NCI-H1092 treated with DMSO at 0.1 percent for 48 hours (cell line): ENCODE data around the gene ZNF611.
"Not testable (repeated sequence)": the region's sequence is repeated elsewhere in the genome, so short reads cannot be mapped to it uniquely, and the experiment has no call there.

Experiments used
- DNase-seq: peaks from one replicate; lab custom pipeline; 2025; lab: John Stamatoyannopoulos, UW

The ZNF611 gene

DNA sequence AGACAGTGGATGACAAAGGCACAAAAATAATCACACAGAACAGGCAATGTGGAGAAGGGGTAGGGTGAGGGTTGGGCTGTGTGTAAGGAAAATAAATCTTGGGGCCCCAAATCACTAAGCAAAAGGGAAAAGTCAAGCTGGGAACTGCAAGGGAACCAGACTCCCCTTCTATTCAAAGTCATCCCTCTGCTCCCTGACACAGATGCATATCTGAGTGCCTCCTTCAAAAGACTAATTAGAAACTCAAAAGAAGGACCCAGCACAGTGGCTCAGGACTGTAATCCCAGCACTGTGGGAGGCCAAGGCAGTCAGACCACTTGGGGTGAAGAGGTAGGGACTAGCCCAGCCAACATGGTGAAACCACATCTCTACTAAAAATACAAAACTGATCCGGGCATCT, 18.3 kb downstream of the ZNF611 start:
- no peak for DNase-seq

DNA sequence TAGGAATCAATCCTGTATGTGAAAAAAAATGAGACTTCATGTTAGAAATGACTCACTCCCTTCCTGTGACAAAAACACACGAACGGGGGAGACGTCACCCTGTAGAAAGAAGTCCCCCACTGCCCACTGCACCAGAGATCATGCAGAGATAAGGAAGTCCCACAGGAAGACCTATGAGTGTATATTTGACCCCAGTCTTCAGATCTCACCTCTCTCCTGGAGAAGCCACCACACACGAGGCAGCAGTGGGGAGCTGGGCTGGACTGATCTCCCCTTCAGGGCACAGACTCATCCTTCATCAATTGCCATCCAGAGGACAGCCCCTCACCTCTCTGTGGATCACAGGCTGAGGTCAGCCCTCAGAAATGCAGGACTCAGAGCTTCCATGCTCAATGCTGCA, 18.9 kb downstream of the ZNF611 start:
- DNase-seq: not testable (repeated sequence)

DNA sequence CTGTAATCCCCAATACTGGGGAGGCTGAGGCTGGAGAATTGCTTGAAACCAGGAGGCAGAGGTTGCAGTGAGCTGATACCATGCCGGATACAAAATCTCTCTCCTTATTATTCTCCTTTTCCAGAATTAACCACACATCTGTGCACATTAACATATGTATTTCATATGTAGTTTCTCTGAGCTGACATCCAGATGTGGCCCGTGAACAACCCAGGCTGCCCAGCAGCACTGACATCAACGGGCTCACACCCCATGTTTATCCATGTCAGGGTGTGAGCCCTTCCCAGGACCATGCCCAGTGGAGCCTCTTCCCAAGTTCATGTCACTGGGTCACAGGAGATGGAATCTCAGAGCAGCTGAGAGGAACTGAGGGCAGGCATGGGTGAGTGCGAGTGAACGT, 19.5 kb downstream of the ZNF611 start:
- not testable (repeated sequence) for DNase-seq

DNA sequence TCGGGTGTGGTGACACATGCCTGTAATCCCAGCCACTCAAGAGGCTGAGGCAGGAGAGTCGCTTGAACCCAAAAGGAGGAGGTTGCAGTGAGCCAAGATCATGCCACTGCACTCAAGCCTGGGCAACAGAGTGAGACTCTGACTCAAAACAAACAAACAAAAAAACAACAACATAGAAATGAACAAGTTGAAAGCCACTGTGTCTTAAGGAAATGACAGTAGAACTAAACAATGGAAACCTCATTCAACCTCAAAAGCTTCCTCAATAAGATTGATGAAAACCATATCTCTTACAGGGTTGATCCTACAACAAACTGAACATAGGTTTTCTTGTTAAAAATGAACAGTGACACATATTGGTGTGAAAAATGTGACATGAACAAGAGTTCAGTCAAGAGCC, 21.8 kb downstream of the ZNF611 start:
- DNase-seq: not testable (repeated sequence)

GRCh38 chr19:52711661-52712060, 23.2 kb downstream of the ZNF611 start:
- DNase-seq: not testable (repeated sequence)

DNA sequence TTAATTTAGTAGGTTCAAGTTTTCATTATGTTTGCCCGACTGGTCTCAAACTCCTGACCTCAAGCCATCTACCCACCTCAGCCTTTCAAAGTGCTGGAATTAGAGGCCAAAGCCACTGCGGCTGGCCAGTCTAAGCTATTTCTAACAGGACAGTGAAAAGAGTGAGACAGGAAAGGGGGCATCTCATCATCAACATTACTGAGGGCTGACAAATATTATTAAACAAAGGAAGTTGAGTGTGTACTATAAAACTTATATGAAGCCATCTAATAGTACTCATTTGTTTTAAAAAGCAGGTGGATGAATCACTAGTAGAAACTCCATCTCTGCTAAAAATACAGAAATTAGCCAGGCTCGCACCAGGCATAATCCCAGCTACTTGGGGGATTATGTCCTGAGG, 24.3 kb downstream of the ZNF611 start:
- DNase-seq: no peak

GRCh38 chr19:52705615-52706014, 29.2 kb downstream of the ZNF611 start:
- DNase-seq: not testable (repeated sequence)

DNA sequence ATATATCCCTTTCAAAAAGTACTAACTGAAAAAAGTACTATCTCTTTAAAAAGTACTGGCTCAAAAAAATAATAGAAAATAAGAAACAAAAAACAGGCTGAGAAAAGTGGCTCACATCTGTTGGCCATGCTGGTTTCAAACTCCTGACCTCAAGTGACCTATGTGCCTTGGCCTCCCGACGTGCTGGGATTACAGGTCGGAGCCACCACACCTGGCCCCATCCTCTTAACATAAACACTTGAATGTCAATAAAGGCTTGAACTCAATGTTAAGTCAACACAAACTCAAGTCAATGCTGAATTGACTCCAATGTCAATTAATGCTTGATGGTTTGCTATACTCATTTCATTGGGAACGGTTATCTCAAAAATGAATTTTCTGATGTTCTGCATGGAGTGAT, 30.9 kb downstream of the ZNF611 start:
- DNase-seq: no peak

DNA sequence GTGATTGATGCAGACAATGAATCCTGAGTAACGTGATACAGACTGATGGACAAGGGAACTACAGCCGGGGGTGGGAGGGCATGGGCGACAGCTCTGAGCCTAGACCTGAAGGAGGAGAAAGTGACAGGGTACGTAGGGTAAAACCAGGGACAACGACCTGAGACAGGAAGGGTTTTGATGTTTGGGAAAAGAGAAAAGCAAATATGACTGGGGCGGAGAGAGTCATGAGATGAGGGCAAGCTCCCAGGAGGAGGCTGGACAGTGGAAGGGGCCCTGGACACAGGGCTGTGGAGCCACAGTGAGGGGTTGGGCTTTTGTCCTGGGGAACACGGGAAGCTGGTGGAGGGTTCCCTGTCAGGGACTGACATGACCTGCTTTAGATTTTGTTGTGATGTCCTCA, 34.2 kb downstream of the ZNF611 start:
- no peak for DNase-seq

DNA sequence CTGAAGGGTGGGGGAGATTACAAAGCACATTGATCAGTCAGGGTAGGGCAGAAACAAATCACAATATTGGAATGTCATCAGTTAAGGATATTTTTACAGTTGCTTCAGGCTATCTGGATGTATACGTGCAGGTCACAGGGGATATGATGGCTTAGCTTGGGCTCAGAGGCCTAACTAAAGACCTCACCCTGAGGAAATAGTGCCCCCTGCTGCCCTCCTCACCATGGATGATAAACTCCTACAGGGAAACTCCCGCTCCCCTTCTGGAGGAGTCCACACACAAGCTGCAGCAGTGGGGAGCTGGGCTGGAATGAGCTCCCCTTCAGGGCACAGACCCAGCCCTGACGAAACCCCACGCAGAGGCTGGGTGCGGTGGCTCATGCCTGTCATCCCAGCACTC, 35.3 kb downstream of the ZNF611 start:
- DNase-seq: not testable (repeated sequence)

DNA sequence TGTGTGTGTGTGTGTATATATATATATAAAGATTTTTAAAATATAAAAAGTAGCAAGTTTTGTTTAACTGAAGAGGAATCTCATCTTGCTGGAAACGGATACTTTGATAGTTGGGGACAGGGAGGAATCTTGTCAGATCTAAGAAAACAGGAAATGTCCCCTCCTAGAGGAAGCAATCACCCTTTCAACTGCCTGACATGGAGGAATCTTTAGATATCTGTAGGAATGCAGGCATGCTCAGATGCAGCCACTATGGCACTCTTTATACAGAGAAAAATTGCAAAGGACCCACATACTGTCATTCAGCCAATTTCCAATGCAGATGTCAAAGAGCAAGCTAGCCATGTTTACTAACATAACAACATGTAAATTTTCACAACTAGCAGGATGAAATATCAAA, 38.8 kb downstream of the ZNF611 start:
- DNase-seq: no peak

DNA sequence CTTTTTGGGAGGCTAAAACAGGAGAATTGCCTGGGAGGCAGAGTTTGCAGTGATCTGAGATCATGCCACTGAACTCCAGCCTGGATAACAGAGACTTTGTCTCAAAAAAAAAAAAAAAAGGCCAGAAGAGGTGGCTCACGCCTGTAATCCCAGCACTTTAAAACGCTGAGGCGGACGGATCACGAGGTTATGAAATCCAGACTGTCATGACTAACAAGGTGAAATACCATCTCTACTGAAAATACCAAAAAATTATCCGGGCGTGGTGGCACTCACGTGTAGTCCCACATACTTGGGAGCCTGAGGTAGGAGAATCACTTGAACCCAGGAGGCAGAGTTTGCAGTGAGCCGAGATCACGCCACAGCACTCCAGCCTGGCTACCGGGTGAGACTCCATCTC, 39.9 kb downstream of the ZNF611 start:
- no peak for DNase-seq

- not testable (repeated sequence) for DNase-seq
These were observed 40.6 kb downstream of the ZNF611 start for GRCh38 chr19:52694281-52694680.

DNA sequence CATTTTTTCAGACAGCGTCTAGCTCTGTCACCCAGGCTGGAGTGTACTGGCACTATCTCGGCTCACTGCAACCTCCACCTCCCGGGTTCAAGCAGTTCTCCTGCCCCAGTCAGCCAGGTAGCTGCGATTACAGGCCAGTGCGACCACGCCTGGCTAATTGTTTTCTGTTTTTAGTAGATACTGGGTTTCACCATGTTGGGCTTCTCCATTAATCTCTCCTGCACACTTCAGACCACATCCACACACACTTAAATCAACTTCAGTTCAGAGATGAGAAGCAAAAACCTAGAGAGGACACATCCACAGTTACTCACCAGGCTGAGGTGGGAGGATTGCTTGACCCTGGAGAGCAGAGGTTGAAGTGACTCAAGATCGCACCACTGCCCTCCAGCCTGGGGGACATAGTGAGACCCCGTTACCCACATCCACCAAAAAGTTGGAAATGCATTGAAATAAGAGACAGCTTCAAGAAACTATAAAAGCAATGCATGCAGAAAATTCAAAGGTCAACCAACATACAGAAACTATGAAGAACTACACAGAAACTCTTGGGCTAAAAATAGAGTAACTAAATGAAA, 42.3 kb downstream of the ZNF611 start:
- no peak for DNase-seq

DNA sequence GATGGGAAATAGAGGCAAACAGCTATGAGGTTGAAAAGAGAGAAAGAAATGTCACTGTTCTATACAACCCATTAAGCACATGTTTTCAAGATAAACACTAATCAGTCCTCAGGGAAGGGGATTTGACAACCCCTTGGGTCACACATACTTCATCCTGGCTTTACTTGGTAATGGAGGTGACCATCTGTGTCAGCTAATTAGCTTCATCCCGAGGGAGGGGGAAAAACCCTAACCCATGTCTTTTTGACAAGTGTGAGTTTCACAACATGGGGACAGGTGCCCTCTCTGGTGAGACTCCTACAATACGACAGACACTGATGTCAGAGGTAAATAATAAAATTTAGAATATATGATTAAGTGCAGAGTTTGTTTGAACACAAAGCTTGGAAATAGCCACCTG, 43.1 kb downstream of the ZNF611 start:
- no peak for DNase-seq

DNA sequence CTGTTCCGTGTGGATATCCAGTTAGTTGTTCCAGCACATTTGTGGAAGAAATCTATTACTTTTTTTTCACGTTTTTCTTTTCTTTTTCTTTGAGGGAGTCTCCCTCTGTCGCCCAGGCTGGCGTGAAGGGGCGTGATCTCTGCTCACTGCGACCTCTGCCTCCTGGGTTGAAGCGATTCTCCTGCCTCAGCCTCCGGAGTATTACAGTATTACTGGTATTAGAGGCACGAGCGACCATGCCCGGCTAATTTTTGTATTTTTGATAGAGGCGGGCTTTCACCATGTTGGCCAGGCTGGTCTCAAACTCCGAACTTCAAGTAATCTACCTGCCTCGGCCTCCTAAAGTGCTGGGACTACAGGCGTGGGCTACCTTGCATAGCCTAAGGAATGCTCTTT, 43.6 kb downstream of the ZNF611 start:
- DNase-seq: no peak

- peak; percentile 74 for DNase-seq
These were observed 44.3 kb downstream of the ZNF611 start for GRCh38 chr19:52690369-52691214.

DNA sequence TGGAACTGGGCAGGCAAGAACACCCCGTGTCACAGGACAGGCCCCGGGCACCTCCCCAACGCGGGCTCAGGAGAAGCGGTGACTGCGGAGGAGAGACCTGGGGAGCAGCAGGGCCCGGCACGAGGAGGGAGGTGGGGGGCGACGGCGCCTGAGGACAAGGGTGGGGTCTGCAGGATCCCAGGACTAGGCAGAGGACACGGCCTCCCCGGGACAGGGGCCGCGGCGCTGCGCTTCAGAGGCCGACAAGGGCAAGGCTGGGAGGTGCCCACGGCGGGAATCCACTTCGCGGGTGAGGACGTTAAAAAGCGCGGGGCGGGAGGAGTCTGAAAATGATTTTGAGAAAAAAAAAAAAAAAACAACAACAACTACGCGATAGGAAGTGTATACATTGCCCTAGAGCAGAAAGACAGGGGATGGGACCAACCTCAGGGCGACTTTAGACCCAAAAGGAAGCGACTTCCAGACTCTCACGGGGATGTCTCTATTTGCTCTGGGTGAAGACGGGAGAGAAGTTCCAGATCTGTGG, 44.9 kb downstream of the ZNF611 start:
- DNase-seq: no peak

DNA sequence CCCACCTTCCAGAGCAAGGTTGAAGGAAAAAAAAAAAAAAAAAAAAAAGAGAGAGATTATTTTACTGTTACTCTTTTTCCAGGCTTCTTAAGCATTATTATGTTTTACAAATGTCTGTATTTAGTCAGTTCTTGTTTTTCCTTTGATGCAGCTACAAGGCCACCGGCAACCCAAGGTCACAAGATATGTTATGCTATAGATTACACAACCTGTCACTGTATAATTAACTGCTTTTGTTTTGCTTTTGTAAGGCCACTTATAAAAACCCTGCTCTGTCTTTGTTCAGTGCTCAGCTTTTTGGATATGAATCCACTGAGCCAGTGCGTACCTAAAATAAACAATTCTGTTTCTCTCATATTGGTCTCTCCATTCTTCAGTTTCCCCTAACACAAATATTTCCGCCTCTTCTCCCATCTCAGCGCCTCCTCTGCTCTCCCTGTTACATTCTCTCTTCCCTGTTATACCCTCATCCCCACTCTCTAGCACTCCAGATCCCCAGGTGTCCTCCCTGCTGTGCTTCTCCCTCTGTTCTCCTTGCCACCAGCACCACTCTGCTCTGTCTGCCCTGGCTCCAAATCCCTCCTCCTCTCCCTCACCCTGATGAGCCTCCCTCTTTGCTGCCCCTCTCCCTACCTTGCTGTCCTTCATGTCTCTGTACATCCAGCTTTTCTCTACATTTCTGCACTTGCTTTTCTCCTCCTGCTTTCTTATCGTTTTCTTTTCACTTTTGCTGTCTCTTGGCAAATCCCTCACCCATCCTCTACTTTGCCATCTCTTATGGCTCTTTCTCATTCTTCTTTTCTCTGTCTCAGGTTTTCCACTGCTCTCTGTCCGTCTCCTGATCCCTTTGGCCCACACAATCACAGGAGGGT, 45.7 kb downstream of the ZNF611 start:
- not testable (repeated sequence) for DNase-seq

DNA sequence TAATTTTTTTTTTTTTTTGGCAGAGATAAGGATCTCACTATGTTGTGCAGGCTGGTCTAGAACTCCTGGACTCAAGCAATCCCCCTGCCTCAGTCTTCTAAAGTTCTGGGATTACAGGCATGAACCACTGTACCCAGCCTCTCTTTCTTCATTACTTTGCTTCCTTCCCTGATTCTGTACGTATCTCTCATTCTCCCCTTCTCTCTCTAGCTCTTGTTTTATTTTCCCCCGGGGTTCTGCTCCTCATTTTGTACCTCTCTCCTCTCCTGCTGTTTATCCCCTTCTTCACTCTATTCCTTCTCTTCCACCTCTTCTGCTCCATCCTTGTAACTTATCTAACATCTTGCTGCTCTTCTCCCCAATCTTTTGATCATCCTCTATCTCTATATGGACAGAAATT, 46.5 kb downstream of the ZNF611 start:
- no peak for DNase-seq

GRCh38 chr19:52687684-52688083, 47.2 kb downstream of the ZNF611 start:
- no peak for DNase-seq

GRCh38 chr19:52685811-52686210, 49.0 kb downstream of the ZNF611 start:
- no peak for DNase-seq
